Kidney epithelial cell (primary cell): ENCODE data around the gene PFKL. TPM values are rescaled to one million over a fixed set of nuclear protein-coding genes. Genes with fewer than 3 reads are reported as not detected.

Experiments used
- DNase-seq: peaks from one replicate; pipeline ENCODE4 v3.0.0-alpha.2; 2010; ENCODE audit warnings: low read depth
- H3K27me3 ChIP-seq: 2 replicates; pipeline ENCODE4 v1.6.0; 2011; ENCODE audit warnings: low read length; ENCODE audit not compliant: control insufficient read depth, insufficient read depth
- H3K36me3 ChIP-seq: 2 replicates; pipeline ENCODE4 v1.5.1; 2011; ENCODE audit warnings: low read length; ENCODE audit not compliant: control insufficient read depth, insufficient read depth
- H3K4me3 ChIP-seq: 2 replicates; pipeline ENCODE4 v1.5.1; 2011; ENCODE audit warnings: low read depth, mild to moderate bottlenecking, control low read depth, low read length
- CTCF ChIP-seq: IDR thresholded peaks from 2 replicates; pipeline ENCODE4 v1.5.1; 2011; ENCODE audit warnings: mild to moderate bottlenecking, moderate library complexity, low read length, control low read depth, inconsistent platforms; ENCODE audit not compliant: insufficient read depth, poor library complexity, severe bottlenecking
- total RNA-seq: library from RNA; depleted of rRNA; stranded (reverse); fragments of >200 nt; gene quantifications from 2 replicates; pipeline ENCODE4 v1.2.3, GENCODE V29; 2015

The PFKL gene
- total RNA-seq, 1 donor from 2014 or later, result 75.8 TPM

- no peak for DNase-seq
Observed at GRCh38 chr21:44371596-44371995, 71.7 kb downstream of the PFKL start.

GRCh38 chr21:44372616-44373015, 72.8 kb downstream of the PFKL start:
- peaks cover 22% of the 10 kb centered on the region for H3K27me3 ChIP-seq
- no peak overlapping the region for H3K4me3 ChIP-seq
- no peak for DNase-seq
- TF ChIP-seq CTCF, result no peak
- no peaks in the 10 kb centered on the region for H3K36me3 ChIP-seq

More at GRCh38 chr21:44371596-44371995, 71.7 kb downstream of the PFKL start:
- TF ChIP-seq CTCF, result no peak
- Histone ChIP-seq H3K27me3 (peaks cover 26% of the 10 kb centered on the region), H3K36me3 (no peaks in the 10 kb centered on the region), H3K4me3 (no peak overlapping the region)

GRCh38 chr21:44374601-44375280, 74.9 kb downstream of the PFKL start:
- no peak for DNase-seq
- Histone ChIP-seq H3K36me3 (no peaks in the 10 kb centered on the region), H3K27me3 (peaks cover 11% of the 10 kb centered on the region), H3K4me3 (no peak overlapping the region)
- TF ChIP-seq CTCF, result no peak

GRCh38 chr21:44375281-44375651, 75.4 kb downstream of the PFKL start:
- Histone ChIP-seq H3K36me3 (no peaks in the 10 kb centered on the region), H3K27me3 (peaks cover 11% of the 10 kb centered on the region), H3K4me3 (no peak overlapping the region)
- no peak for TF ChIP-seq CTCF
- no peak for DNase-seq

- Histone ChIP-seq H3K36me3 (no peaks in the 10 kb centered on the region), H3K27me3 (peaks cover 7% of the 10 kb centered on the region), H3K4me3 (no peak overlapping the region)
- no peak for TF ChIP-seq CTCF
- no peak for DNase-seq
Observed at GRCh38 chr21:44375761-44376241, 75.9 kb downstream of the PFKL start.

- Histone ChIP-seq H3K27me3 (peaks cover 5% of the 10 kb centered on the region), H3K36me3 (no peaks in the 10 kb centered on the region), H3K4me3 (no peak overlapping the region)
- no peak for TF ChIP-seq CTCF
- no peak for DNase-seq
Observed at GRCh38 chr21:44376606-44377005, 76.8 kb downstream of the PFKL start.
